H1 (cell line): Measurements from ENCODE around the gene ATP6V1F. TPM values are rescaled to one million over a fixed set of nuclear protein-coding genes. Genes with fewer than 3 reads are reported as not detected.

Source experiments
- CTCF ChIA-PET: fragments of 300-600 bp; sonication (Branson Sonifier 250); formaldehyde crosslinking; loops from one replicate; lab custom pipeline; 2021; ENCODE audit not compliant: partially characterized antibody; lab: Charles Lee
- POLR2A ChIA-PET: fragments of 300-600 bp; sonication (Branson Sonifier 250); formaldehyde crosslinking; loops from one replicate; lab custom pipeline; 2021; ENCODE audit warnings: inconsistent platforms; ENCODE audit not compliant: partially characterized antibody; lab: Charles Lee
- DNase-seq, 2 experiments: peaks; one replicate each; pipeline versions ENCODE4 v3.0.0 to v3.0.0-alpha.2; 2010 to 2022; ENCODE audit warnings: low spot score in 2 of 2, low read depth in 1 of 2, mixed read lengths in 1 of 2
- FAIRE-seq: peaks from 2 replicates; lab custom pipeline; 2011; peaks lifted over from hg19 to GRCh38; lab: Jason Lieb, UNC
- H2AFZ ChIP-seq: 2 replicates; pipeline ENCODE4 v1.8.1; 2012; ENCODE audit warnings: low read length, inconsistent platforms
- H2AK5ac ChIP-seq: 2 replicates; pipeline ENCODE4 v1.6.1; 2013; ENCODE audit warnings: low read depth, low read length
- H2BK120ac ChIP-seq: replicated peaks from 2 replicates; pipeline ENCODE3; 2013; ENCODE audit warnings: low read depth, low read length, inconsistent platforms
- H2BK12ac ChIP-seq: 2 replicates; pipeline ENCODE4 v1.6.1; 2013; ENCODE audit warnings: low read depth, low read length
- H2BK15ac ChIP-seq: 2 replicates; pipeline ENCODE4 v1.6.1; 2013; ENCODE audit warnings: low read length
- H2BK20ac ChIP-seq: 2 replicates; pipeline ENCODE4 v1.6.1; 2013; ENCODE audit warnings: low read length
- H2BK5ac ChIP-seq: 2 replicates; pipeline ENCODE4 v1.6.1; 2013; ENCODE audit warnings: low read depth, low read length
- H3K14ac ChIP-seq: 2 replicates; pipeline ENCODE4 v1.6.1; 2013; ENCODE audit warnings: inconsistent platforms; ENCODE audit not compliant: insufficient read length
- H3K18ac ChIP-seq: 2 replicates; pipeline ENCODE4 v1.6.1; 2013; ENCODE audit warnings: low read length; ENCODE audit errors: extremely low read depth
- H3K23ac ChIP-seq: 2 replicates; pipeline ENCODE4 v1.6.1; 2013; ENCODE audit warnings: inconsistent platforms; ENCODE audit not compliant: insufficient read length
- H3K23me2 ChIP-seq: 2 replicates; pipeline ENCODE4 v1.6.1; 2013; ENCODE audit warnings: low read depth, low read length
- H3K27ac ChIP-seq: 2 replicates; pipeline ENCODE4 v1.6.1; 2011; ENCODE audit warnings: low read depth, low read length, inconsistent platforms
- H3K27me3 ChIP-seq, 4 experiments: replicated peaks in 1 of 4; 1 replicate in 1 of 4; 2 replicates in 3 of 4; pipeline versions ENCODE4 v1.6.1 to v1.8.1; 2011 to 2013; ENCODE audit warnings: low read length in 3 of 4, mild to moderate bottlenecking in 3 of 4, inconsistent platforms in 2 of 4, mixed read lengths in 2 of 4, moderate library complexity in 1 of 4; ENCODE audit not compliant: control insufficient read depth in 3 of 4, insufficient read depth in 3 of 4; ENCODE audit errors: extremely low read depth in 1 of 4
- H3K36me3 ChIP-seq, 4 experiments: 2 replicates each; pipeline versions ENCODE4 v1.6.1 to v1.8.1; 2011 to 2013; ENCODE audit warnings: mild to moderate bottlenecking in 4 of 4, low read length in 3 of 4, moderate library complexity in 2 of 4, control low read depth in 1 of 4, inconsistent platforms in 1 of 4; ENCODE audit not compliant: insufficient read depth in 4 of 4, control insufficient read depth in 2 of 4
- H3K4ac ChIP-seq: replicated peaks from 2 replicates; pipeline ENCODE3; 2013; ENCODE audit warnings: low read length, low read depth, mixed read lengths, inconsistent platforms; ENCODE audit not compliant: insufficient read length
- H3K4me1 ChIP-seq, 4 experiments: replicated peaks in 1 of 4; 1 replicate in 1 of 4; 2 replicates in 3 of 4; pipeline versions ENCODE4 v1.6.1 to v1.8.1; 2011 to 2013; ENCODE audit warnings: low read length in 3 of 4, inconsistent platforms in 2 of 4, mixed read lengths in 1 of 4; ENCODE audit not compliant: insufficient read depth in 4 of 4, control insufficient read depth in 3 of 4
- H3K4me2 ChIP-seq, 2 experiments: 2 replicates each; pipeline versions ENCODE4 v1.6.1 to v1.8.1; 2011 to 2013; ENCODE audit warnings: low read depth in 2 of 2, low read length in 2 of 2, control low read depth in 1 of 2, inconsistent platforms in 1 of 2, mild to moderate bottlenecking in 1 of 2; ENCODE audit not compliant: insufficient read depth in 1 of 2
- H3K4me3 ChIP-seq, 4 experiments: fragments of 200-600, 300-600 bp in 1 of 4; sonication (generic), shearing (Covaris generic), sonication (Bioruptor Twin) in 1 of 4; 2 replicates each; pipeline versions ENCODE4 v1.5.1 to v1.8.1; 2011 to 2016; ENCODE audit warnings: low read length in 4 of 4, low read depth in 3 of 4, control low read depth in 2 of 4, inconsistent platforms in 2 of 4, mild to moderate bottlenecking in 2 of 4, mixed read lengths in 1 of 4, moderate library complexity in 1 of 4; ENCODE audit not compliant: insufficient read depth in 2 of 4; ENCODE audit errors: extremely low read depth in 1 of 4
- H3K56ac ChIP-seq: replicated peaks from 2 replicates; pipeline ENCODE3; 2013; ENCODE audit warnings: low read depth, mild to moderate bottlenecking, mixed read lengths, low read length, inconsistent platforms; ENCODE audit not compliant: insufficient read length
- H3K79me1 ChIP-seq: 2 replicates; pipeline ENCODE4 v1.6.1; 2013; ENCODE audit warnings: low read depth, low read length, control low read depth
- H3K79me2 ChIP-seq, 2 experiments: 2 replicates each; pipeline versions ENCODE4 v1.6.1 to v1.8.1; 2012 to 2013; ENCODE audit warnings: low read length in 2 of 2, mild to moderate bottlenecking in 2 of 2, inconsistent platforms in 1 of 2; ENCODE audit not compliant: insufficient read depth in 2 of 2, control insufficient read depth in 1 of 2
- H3K9ac ChIP-seq, 4 experiments: replicated peaks in 1 of 4; 1 replicate in 1 of 4; 2 replicates in 3 of 4; pipeline versions ENCODE4 v1.6.1 to v1.8.1; 2011 to 2013; ENCODE audit warnings: low read depth in 3 of 4, low read length in 3 of 4, control low read depth in 2 of 4, mild to moderate bottlenecking in 2 of 4, moderate library complexity in 2 of 4, inconsistent platforms in 1 of 4; ENCODE audit errors: extremely low read depth in 1 of 4
- H3K9me3 ChIP-seq, 2 experiments: 2 replicates each; pipeline versions ENCODE4 v1.6.1 to v1.8.1; 2012 to 2013; ENCODE audit warnings: mild to moderate bottlenecking in 2 of 2, moderate library complexity in 2 of 2, control low read depth in 1 of 2, inconsistent platforms in 1 of 2, low read depth in 1 of 2, low read length in 1 of 2, mixed read lengths in 1 of 2; ENCODE audit not compliant: insufficient read depth in 2 of 2
- H4K20me1 ChIP-seq, 2 experiments: replicated peaks in 1 of 2; 2 replicates each; pipeline versions ENCODE3 to v1.8.1; 2011 to 2013; ENCODE audit warnings: inconsistent platforms in 2 of 2, low read length in 2 of 2, mild to moderate bottlenecking in 1 of 2; ENCODE audit not compliant: insufficient read depth in 2 of 2, control insufficient read depth in 1 of 2
- H4K5ac ChIP-seq: 2 replicates; pipeline ENCODE4 v1.6.1; 2013; ENCODE audit warnings: low read length, low read depth, mixed read lengths, inconsistent platforms; ENCODE audit not compliant: insufficient read length
- H4K8ac ChIP-seq: 2 replicates; pipeline ENCODE4 v1.8.0; 2013; ENCODE audit warnings: mild to moderate bottlenecking, moderate library complexity, low read length, inconsistent platforms; ENCODE audit not compliant: insufficient read depth; ENCODE audit errors: extremely low read depth
- H4K91ac ChIP-seq: replicated peaks from 2 replicates; pipeline ENCODE3; 2013; ENCODE audit warnings: low read length, mixed read lengths, inconsistent platforms; ENCODE audit not compliant: insufficient read length
- EP300 ChIP-seq, 2 experiments: IDR thresholded peaks; 1 replicate in 1 of 2; 2 replicates in 1 of 2; pipeline ENCODE4 v1.6.1; 2011 to 2012; ENCODE audit warnings: low read depth in 2 of 2, low read length in 2 of 2, mild to moderate bottlenecking in 2 of 2, borderline replicate concordance in 1 of 2, inconsistent platforms in 1 of 2, moderate library complexity in 1 of 2
- GABPA ChIP-seq: IDR thresholded peaks from 2 replicates; pipeline ENCODE4 v1.6.1; 2011; ENCODE audit warnings: mild to moderate bottlenecking, low read length, moderate library complexity, borderline replicate concordance; ENCODE audit not compliant: insufficient read depth
- NRF1 ChIP-seq: IDR thresholded peaks from 2 replicates; pipeline ENCODE4 v1.6.1; 2011; ENCODE audit warnings: mild to moderate bottlenecking, low read depth, low read length, improper control_type of control experiment
- SP4 ChIP-seq: IDR thresholded peaks from 2 replicates; pipeline ENCODE4 v1.6.1; 2012; ENCODE audit warnings: low read length, inconsistent platforms
- SUZ12 ChIP-seq: fragments of 200-600 bp; sonication (generic); IDR thresholded peaks from 2 replicates; pipeline ENCODE4 v1.6.1; 2012; ENCODE audit warnings: mild to moderate bottlenecking, inconsistent platforms, low read length, moderate library complexity, mixed read lengths
- WGBS, 2 experiments: shearing (Covaris generic) in 1 of 2; methylation state at CpG; one replicate each; pipeline versions ENCODE4 v1.1.6 to v1.1.7; 2013 to 2015; ENCODE audit warnings: low lambda C conversion rate in 2 of 2, mixed read lengths in 2 of 2, inconsistent platforms in 1 of 2, low coverage in 1 of 2, missing lambda C conversion rate in 1 of 2; ENCODE audit not compliant: insufficient replicate concordance in 2 of 2, insufficient coverage in 1 of 2, insufficient read length in 1 of 2; ENCODE audit errors: extremely low coverage in 1 of 2, missing lambda C conversion rate in 1 of 2; 5-methylcytosine and 5-hydroxymethylcytosine counted together
- polyA plus RNA-seq, 7 experiments: library from polyadenylated mRNA; depleted of rRNA in 3 of 7; stranded (reverse) in 5 of 7; unstranded in 2 of 7; fragments of >200 nt in 5 of 7; fragments of 200-250 nt in 2 of 7; gene quantifications; 1 replicate in 5 of 7; 2 replicates in 1 of 7; 4 replicates in 1 of 7; pipeline versions ENCODE4 v1.2.1 to v1.2.3, GENCODE V29; 2011 to 2013; ENCODE audit warnings: missing spikeins in 2 of 7, mixed read lengths in 2 of 7
- total RNA-seq: library from RNA; stranded (reverse); fragmentation: NEBNext Ultra II Directional; extraction: Animal tissue kit (Norgen Biotek cat#: 25700); gene quantifications from 2 replicates; pipeline ENCODE4 v1.2.1, GENCODE V29; 2021
- TF ChIP-seq, protein P1 (sequence below): IDR thresholded peaks from 2 replicates; pipeline ENCODE4 v1.6.1; 2012; ENCODE audit warnings: low read length, inconsistent platforms
- TF ChIP-seq, protein P2 (sequence below): IDR thresholded peaks from 2 replicates; pipeline ENCODE4 v1.6.1; 2012; ENCODE audit warnings: inconsistent platforms
- TF ChIP-seq, protein P3 (sequence below): IDR thresholded peaks from 2 replicates; pipeline ENCODE4 v1.6.1; 2011; ENCODE audit warnings: low read depth, mild to moderate bottlenecking, low read length; ENCODE audit not compliant: insufficient read depth

ATP6V1F gene
- total and polyA plus RNA-seq, 2 of the 8 experiments (the other 6 are each of a cell fraction or from before 2014, with no cell fraction given): 104 to 318 TPM

DNA sequence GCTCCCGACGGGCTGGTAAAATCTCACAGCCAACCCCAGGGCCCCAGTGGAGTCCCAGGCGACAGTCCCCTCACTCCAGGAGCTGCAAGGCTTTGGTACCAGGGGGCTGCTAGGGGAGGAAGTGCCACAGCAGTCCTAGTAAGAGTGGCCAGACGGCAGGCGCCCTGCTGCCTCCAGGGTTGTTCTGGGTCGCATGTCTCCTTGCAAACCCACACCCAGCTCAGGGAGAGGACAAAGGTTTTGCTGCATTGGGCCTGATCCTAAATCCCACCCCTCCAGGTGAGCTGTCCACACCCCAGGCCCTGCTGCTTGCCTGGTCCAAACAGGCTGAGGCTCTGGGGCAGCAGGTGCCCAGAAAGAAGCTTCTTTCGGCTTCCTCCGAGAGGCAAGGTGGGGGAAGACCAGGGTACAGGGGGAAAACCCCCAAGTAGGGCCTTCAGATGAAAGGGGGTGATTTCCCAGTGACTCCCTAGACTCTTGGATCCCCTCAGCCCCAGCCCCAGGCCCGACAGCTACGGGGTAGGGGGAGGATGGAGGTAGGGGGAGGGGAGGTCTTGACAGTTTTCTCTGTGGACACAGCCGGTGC is 52.0 kb downstream of the ATP6V1F start:
- H2BK120ac ChIP-seq: no peak overlapping the region
- no peak overlapping the region for H3K56ac ChIP-seq
- no peak overlapping the region for H2BK20ac ChIP-seq
- H2BK15ac ChIP-seq: peak overlapping the region; percentile 95; the same call in 1 of the 2 replicates
- no peaks in the 10 kb centered on the region for H3K79me2 ChIP-seq
- H3K4me3 ChIP-seq: peak overlapping the region in 1 of 4 experiments; percentile 34; a peak in 1 of 8 replicates
- no peak overlapping the region for H2BK5ac ChIP-seq
- TF ChIP-seq, protein P1, sequence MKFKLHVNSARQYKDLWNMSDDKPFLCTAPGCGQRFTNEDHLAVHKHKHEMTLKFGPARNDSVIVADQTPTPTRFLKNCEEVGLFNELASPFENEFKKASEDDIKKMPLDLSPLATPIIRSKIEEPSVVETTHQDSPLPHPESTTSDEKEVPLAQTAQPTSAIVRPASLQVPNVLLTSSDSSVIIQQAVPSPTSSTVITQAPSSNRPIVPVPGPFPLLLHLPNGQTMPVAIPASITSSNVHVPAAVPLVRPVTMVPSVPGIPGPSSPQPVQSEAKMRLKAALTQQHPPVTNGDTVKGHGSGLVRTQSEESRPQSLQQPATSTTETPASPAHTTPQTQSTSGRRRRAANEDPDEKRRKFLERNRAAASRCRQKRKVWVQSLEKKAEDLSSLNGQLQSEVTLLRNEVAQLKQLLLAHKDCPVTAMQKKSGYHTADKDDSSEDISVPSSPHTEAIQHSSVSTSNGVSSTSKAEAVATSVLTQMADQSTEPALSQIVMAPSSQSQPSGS: no peak
- TF ChIP-seq, protein P2, sequence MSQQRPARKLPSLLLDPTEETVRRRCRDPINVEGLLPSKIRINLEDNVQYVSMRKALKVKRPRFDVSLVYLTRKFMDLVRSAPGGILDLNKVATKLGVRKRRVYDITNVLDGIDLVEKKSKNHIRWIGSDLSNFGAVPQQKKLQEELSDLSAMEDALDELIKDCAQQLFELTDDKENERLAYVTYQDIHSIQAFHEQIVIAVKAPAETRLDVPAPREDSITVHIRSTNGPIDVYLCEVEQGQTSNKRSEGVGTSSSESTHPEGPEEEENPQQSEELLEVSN: no peak
- no peak for TF ChIP-seq GABPA
- TF ChIP-seq SP4: no peak
- no peak for TF ChIP-seq EP300 (IDR thresholded peaks at IDR 0.05; ENCODE audit: borderline replicate concordance in 1 of 2, low read depth in 2 of 2, low read length in 2 of 2)
- no peak for TF ChIP-seq NRF1
- TF ChIP-seq SUZ12: 0 out of 2 replicates have a peak, but pooled peaks have one; percentile 22
- TF ChIP-seq, protein P3, sequence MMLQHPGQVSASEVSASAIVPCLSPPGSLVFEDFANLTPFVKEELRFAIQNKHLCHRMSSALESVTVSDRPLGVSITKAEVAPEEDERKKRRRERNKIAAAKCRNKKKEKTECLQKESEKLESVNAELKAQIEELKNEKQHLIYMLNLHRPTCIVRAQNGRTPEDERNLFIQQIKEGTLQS: no peak
- TF ChIP-seq, all 59 proteins: peak for 1
- DNase-seq: peak in 1 of 2 experiments; percentile 61
- Histone ChIP-seq H3K18ac (no peak overlapping the region; the same call in 1 of the 2 replicates), H3K23ac (no peak overlapping the region), H4K91ac (no peak overlapping the region), H3K4me1 (peaks cover 0 to 38% (median 15%) of the 10 kb centered on the region in 4 experiments; a peak in 6 of 7 replicates), H3K23me2 (peaks cover 14% of the 10 kb centered on the region; the same call in 1 of the 2 replicates), H3K27ac (no peak overlapping the region), H3K4me2 (peak overlapping the region; percentile 38 to 86), H2AFZ (no peak overlapping the region), H4K20me1 (peaks cover 0 to 1% of the 10 kb centered on the region in 2 experiments), H2AK5ac (no peak overlapping the region), H4K5ac (no peak overlapping the region), H3K14ac (no peak overlapping the region), H4K8ac (no peak overlapping the region), H2BK12ac (0 out of 2 replicates have a peak overlapping the region, but pooled peaks have one; percentile 39), H3K79me1 (no peaks in the 10 kb centered on the region), H3K36me3 (no peaks in the 10 kb centered on the region), H3K9me3 (no peaks in the 10 kb centered on the region), H3K9ac (no peak overlapping the region), H3K4ac (no peak overlapping the region), H3K27me3 (peaks cover 31 to 67% (median 53%) of the 10 kb centered on the region in 4 experiments)
- POLR2A ChIA-PET: no interaction called here
- FAIRE-seq: no peak
- CTCF ChIA-PET: interaction anchor here (0.6 to 1.7 kb wide), 8 partner anchors 8 to 256 kb away, joined by 3 to 6 read pairs (median 4); no protein-coding TSS in a partner anchor
- WGBS, 2 experiments: 50% methylated on average over 8 of the region's 11 CpGs; no CpG with 5 or more reads in 1 of the 2 experiments
